Heart left ventricle (tissue), 16 donors: ENCODE results near the gene NNAT. TPM values are rescaled to one million over a fixed set of nuclear protein-coding genes. Genes with fewer than 3 reads are reported as not detected.

Experiments used
- ATAC-seq, 4 donors: fragments of 200-7000 bp; cut with Tn5 transposase; one replicate each; pipeline ENCODE4 v1.9.1; 2020 to 2022; ENCODE audit warnings: moderate library complexity in 4 of 4, mild to moderate bottlenecking in 3 of 4, moderate number of reproducible peaks in 1 of 4
- DNase-seq, 5 donors: peaks; one replicate each; pipeline ENCODE4 v3.0.0-alpha.2; 2020
- H3K27ac ChIP-seq, 12 donors: fragments of 200-600 bp; sonication (generic) in 4 of 12; one replicate each; pipeline versions ENCODE4 v1.5.0 to v1.8.0; 2016 to 2022; ENCODE audit warnings: mild to moderate bottlenecking in 2 of 12
- H3K27me3 ChIP-seq, 9 donors: fragments of 200-600 bp; sonication (generic) in 2 of 9; one replicate each; pipeline versions ENCODE4 v1.5.1 to v1.8.0; 2016 to 2022; ENCODE audit warnings: mild to moderate bottlenecking in 3 of 9
- H3K36me3 ChIP-seq, 9 donors: fragments of 200-600 bp; sonication (generic) in 2 of 9; one replicate each; pipeline versions ENCODE4 v1.5.0 to v1.8.0; 2018 to 2022; ENCODE audit warnings: mild to moderate bottlenecking in 2 of 9
- H3K4me1 ChIP-seq, 12 donors: fragments of 200-600 bp; sonication (generic) in 4 of 12; one replicate each; pipeline versions ENCODE4 v1.5.0 to v1.8.0; 2016 to 2022; ENCODE audit warnings: mild to moderate bottlenecking in 3 of 12
- H3K4me3 ChIP-seq, 12 donors: fragments of 200-600 bp; sonication (generic) in 4 of 12; one replicate each; pipeline versions ENCODE4 v1.5.0 to v1.8.0; 2017 to 2022; ENCODE audit warnings: mild to moderate bottlenecking in 9 of 12, moderate library complexity in 4 of 12
- H3K9me3 ChIP-seq, 12 donors: fragments of 200-600 bp; sonication (generic) in 4 of 12; one replicate each; pipeline versions ENCODE4 v1.5.0 to v1.8.0; 2016 to 2022; ENCODE audit warnings: mild to moderate bottlenecking in 1 of 12
- POLR2A ChIP-seq, 2 donors: fragments of 450-650 bp; IDR thresholded peaks; one replicate each; pipeline ENCODE4 v1.6.1; 2017; ENCODE audit warnings: antibody characterized with exemption in 2 of 2, mild to moderate bottlenecking in 2 of 2, moderate library complexity in 2 of 2
- WGBS, 4 donors: extraction: QIAGEN DNeasy Blood & Tissue Kit in 2 of 4; methylation state at CpG; one replicate each; pipeline versions ENCODE4 v1.1.5 to v1.1.7; 2013 to 2018; 5-methylcytosine and 5-hydroxymethylcytosine counted together
- intact Hi-C, 10 donors: fragments of 100-400 bp; cut with DNase I; formaldehyde crosslinking; loops; one replicate each; pipeline versions ENCODE4 v1.11.1 to v1.14.2; 2022
- polyA plus RNA-seq, 2 donors: library from polyadenylated mRNA; stranded (reverse); fragments of 200-250 nt; gene quantifications; one replicate each; pipeline ENCODE4 v1.2.3, GENCODE V29; 2013
- total RNA-seq, 9 donors: library from RNA; depleted of rRNA in 2 of 9; stranded (reverse); fragments of >200 nt in 2 of 9; fragmentation: NEBNext Ultra II Directional in 3 of 9; extraction: Animal tissue kit (Norgen Biotek cat#: 25700) in 3 of 9; gene quantifications; one replicate each; pipeline versions ENCODE4 v1.1.0 to v1.2.4, GENCODE V29; 2016 to 2023
- TF ChIP-seq, protein P1 (sequence below), 12 donors: fragments of 200-600 bp; sonication (generic) in 4 of 12; IDR thresholded peaks; one replicate each; pipeline versions ENCODE4 v1.5.0 to v1.8.0; 2018 to 2022; ENCODE audit warnings: antibody characterized with exemption in 12 of 12, mild to moderate bottlenecking in 5 of 12
- donor health status: ischemic (EF 13 %, LVEDD 7.1; RV severe dilation, severe dysfunction).
- donor health status: healthy with polysubstance abuse.
- donor health status: DM: no; HTN: yes; CAD: no.
- donor health status: DM: no; HTN: no; CAD: no.
- donor health status: ischemic (EF 25% LVEDD 6.9; RV normal size, moderate dysfunction).
- donor health status: ischemic (EF 25% LVEDD 5.7; RV mildly dilated, moderate dysfunction).
- donor health status: healthy.
- donor health status: DM: yes; HTN: yes; CAD: no.
- donor health status: ischemic (EF 35%, LVEDD 5.7; RV mildly dilated, moderate dysfunction).
- donor health status: nonischemic (EF 11% LVEDD 7.7; RV severe dilation, severe dysfunction).
- donor health status: DM: yes; HTN: yes; CAD: no.
- donor health status: PGD.
- donor health status: ischemic (EF 29% LVEDD 5.4; RV normal size, mild dysfunction).
- donor health status: nonischemic (EF 23%, LVEDD 6.1; RV moderate dilation, normal function).

Gene NNAT
- total and polyA plus RNA-seq, 11 donors: 0.23 to 4.6 (median 0.57) TPM; not detected in 5

DNA sequence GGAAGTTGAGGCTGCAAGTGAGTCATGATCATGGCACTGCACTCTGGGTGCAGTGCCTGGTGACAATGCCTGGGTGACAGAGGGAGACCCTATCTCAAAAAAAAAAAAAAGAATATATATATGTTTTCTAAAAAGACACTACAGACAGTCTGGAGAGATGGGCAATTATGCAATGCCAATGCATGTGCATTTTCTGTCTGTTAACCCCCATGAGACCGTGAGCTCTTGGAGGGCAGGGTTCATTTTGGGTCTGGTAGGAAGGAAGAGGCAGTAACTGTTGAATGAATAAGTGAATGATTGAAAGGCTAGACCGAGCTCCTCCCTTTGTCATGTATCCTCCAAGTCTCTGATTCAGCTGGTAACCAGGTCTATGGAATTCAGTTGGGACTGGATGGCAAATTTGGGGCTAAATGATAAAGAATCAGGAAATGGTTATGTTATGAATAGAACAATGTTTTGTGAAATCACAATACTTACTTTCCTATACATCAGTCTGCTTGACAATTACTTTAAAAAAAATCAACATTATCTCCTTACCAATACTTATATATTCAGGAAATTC is 12.2 kb downstream of the NNAT start:
- DNase-seq (no peak), ATAC-seq (no peak)
- intact Hi-C loops: loop anchor here in 7 of 10 donors (2.0 to 10.0 kb wide), 8 partner anchors 141 to 341 kb away; no protein-coding TSS in a partner anchor
- no peaks in the 10 kb centered on the region for H3K9me3 ChIP-seq
- H3K27ac ChIP-seq: no peak overlapping the region
- H3K4me1 ChIP-seq: peaks cover 0 to 14% (median 6%) of the 10 kb centered on the region in 12 donors
- no peak for TF ChIP-seq POLR2A (IDR thresholded peaks at IDR 0.05)
- TF ChIP-seq, protein P1, sequence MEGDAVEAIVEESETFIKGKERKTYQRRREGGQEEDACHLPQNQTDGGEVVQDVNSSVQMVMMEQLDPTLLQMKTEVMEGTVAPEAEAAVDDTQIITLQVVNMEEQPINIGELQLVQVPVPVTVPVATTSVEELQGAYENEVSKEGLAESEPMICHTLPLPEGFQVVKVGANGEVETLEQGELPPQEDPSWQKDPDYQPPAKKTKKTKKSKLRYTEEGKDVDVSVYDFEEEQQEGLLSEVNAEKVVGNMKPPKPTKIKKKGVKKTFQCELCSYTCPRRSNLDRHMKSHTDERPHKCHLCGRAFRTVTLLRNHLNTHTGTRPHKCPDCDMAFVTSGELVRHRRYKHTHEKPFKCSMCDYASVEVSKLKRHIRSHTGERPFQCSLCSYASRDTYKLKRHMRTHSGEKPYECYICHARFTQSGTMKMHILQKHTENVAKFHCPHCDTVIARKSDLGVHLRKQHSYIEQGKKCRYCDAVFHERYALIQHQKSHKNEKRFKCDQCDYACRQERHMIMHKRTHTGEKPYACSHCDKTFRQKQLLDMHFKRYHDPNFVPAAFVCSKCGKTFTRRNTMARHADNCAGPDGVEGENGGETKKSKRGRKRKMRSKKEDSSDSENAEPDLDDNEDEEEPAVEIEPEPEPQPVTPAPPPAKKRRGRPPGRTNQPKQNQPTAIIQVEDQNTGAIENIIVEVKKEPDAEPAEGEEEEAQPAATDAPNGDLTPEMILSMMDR (IDR thresholded peaks at IDR 0.05): no peak
- WGBS, 4 donors: 76 to 81% (median 77%) methylated on average over 2 of the region's 2 CpGs
- H3K4me3 ChIP-seq: no peak overlapping the region
- H3K27me3 ChIP-seq: no peaks in the 10 kb centered on the region
- H3K36me3 ChIP-seq: no peaks in the 10 kb centered on the region

DNA sequence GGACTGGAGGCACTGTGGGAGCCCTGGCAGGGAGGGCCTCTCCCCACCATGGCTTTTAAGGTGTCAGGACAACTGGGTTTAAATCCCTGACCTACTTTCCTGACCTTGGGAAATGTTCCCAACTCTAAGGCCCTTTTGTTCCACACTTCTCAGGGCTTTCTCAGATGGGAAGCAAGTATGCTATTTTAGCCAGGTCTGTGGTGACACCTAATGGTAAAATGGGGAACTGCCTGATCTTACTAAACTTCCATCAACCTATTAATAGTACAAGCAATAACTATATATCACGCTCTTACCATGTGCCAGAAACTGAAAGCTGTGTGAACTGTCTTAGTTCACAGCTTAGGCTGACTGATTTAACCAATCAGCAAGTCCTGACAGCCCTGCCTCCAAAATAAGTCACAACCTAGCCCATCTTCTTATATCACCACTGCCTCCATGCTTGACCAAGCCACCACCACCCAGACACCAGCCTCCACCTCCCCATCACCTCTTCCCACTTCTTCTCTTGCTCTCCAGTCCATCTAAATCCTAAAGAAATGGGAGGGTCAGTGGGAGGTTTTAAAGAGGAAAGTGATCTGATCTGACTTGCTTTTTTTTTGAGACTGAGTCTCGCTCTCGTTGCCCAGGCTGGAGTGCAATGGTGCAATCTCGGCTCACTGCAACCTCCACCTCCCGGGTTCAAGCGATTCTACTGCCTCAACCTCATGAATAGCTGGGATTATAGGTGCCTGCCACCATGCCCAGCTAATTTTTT is 13.5 kb downstream of the NNAT start:
- peaks cover 0 to 7% (median 0%) of the 10 kb centered on the region in 12 donors for H3K4me1 ChIP-seq
- H3K9me3 ChIP-seq: no peaks in the 10 kb centered on the region
- H3K4me3 ChIP-seq: no peak overlapping the region
- WGBS, 4 donors: 63 to 73% (median 69%) methylated on average over 6 of the region's 6 CpGs
- DNase-seq: peak in 2 of 5 donors; percentile 43 to 49
- peak; percentile 78 to 91 (median 87) for ATAC-seq
- TF ChIP-seq, protein P1 (IDR thresholded peaks at IDR 0.05): peak; percentile 72 to 93 (median 88)
- TF ChIP-seq POLR2A (IDR thresholded peaks at IDR 0.05): no peak
- H3K27ac ChIP-seq: peak overlapping the region in 1 of 12 donors; percentile 31
- H3K27me3 ChIP-seq: no peaks in the 10 kb centered on the region
- intact Hi-C loops: loop anchor here (1.0 to 10.0 kb wide), 13 partner anchors 142 to 342 kb away; no protein-coding TSS in a partner anchor
- no peaks in the 10 kb centered on the region for H3K36me3 ChIP-seq

DNA sequence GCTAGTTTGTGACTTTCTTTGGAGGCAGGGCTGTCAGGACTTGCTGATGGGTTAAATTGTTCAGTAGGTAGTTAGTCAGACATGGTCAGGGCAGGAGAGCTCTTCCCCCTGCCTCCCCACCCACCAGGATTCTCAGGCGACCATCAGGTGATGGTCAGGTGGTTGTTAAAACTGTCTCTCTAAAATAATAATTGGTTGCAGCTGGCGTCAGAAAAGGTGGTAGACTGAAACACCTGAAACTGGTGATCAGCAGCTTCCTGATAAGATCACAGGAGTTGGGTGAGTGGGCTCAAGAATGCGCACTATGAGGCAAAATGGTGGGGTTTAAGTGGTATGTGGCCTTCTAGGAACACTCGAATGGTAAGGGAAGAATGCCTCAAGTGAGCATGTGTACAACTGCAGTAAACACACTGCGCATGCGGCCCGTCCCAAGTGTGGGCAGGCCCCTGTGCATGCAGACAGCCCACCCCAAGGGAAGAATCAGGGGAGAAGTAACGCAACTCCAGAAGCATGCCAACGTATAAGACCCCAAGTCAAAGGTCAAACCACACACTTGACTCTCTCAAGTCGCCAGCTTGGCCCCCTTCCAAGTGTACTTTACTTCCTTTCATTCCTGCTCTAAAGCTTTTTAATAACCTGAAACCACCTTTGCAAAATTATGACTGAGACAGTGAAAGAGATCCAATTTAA is 14.5 kb downstream of the NNAT start:
- no peaks in the 10 kb centered on the region for H3K27me3 ChIP-seq
- H3K27ac ChIP-seq: no peak overlapping the region
- no peaks in the 10 kb centered on the region for H3K9me3 ChIP-seq
- ATAC-seq (no peak), DNase-seq (peak in 1 of 5 donors; percentile 10)
- TF ChIP-seq POLR2A (IDR thresholded peaks at IDR 0.05): no peak
- TF ChIP-seq, protein P1 (IDR thresholded peaks at IDR 0.05): no peak
- intact Hi-C loops: loop anchor here in 8 of 10 donors (2.0 to 10.0 kb wide), 7 partner anchors 148 to 341 kb away; no protein-coding TSS in a partner anchor
- no peak overlapping the region for H3K4me3 ChIP-seq
- no peaks in the 10 kb centered on the region for H3K36me3 ChIP-seq
- H3K4me1 ChIP-seq: peaks cover 0 to 7% (median 0%) of the 10 kb centered on the region in 12 donors
- WGBS, 4 donors: 71 to 75% (median 74%) methylated on average over 10 of the region's 10 CpGs

DNA sequence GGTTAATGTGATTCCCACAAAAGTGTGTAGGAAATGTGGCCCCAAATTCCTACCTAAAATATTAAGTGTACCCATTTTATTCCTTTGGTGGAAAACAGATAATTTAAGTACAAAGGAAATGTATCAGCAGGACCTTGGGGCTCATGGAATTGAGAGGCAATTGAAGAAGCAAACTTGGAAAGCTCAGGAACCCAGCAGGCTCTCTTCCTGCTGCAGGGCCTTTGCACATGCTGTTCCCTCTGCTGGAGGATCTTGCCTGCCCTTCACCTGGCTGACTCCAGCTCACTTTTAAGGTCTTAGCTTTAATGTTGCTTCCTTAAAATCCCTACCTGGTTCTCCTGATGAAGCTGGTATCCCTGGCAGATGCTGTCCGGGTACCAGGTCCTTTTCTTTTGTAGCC is 16.5 kb downstream of the NNAT start:
- 88 to 100% (median 92%) methylated on average over 1 of the region's 1 CpG for WGBS, 4 donors
- no peaks in the 10 kb centered on the region for H3K9me3 ChIP-seq
- ATAC-seq: no peak
- intact Hi-C loops: loop anchor here in 3 of 10 donors (5.0 to 10.0 kb wide), 3 partner anchors 150 to 340 kb away; no protein-coding TSS in a partner anchor
- H3K36me3 ChIP-seq: no peaks in the 10 kb centered on the region
- H3K27me3 ChIP-seq: no peaks in the 10 kb centered on the region
- peaks cover 0 to 7% (median 0%) of the 10 kb centered on the region in 12 donors for H3K4me1 ChIP-seq
- TF ChIP-seq, protein P1 (IDR thresholded peaks at IDR 0.05): no peak
- no peak for TF ChIP-seq POLR2A (IDR thresholded peaks at IDR 0.05)
- no peak overlapping the region for H3K27ac ChIP-seq
- H3K4me3 ChIP-seq: no peak overlapping the region
- DNase-seq: no peak
